Retina (tissue), 1 donor: ENCODE results near the gene RERE.
"Not testable (repeated sequence)": the region's sequence is repeated elsewhere in the genome, so short reads cannot be mapped to it uniquely, and the experiment has no call there.

Source experiments
- DNase-seq: peaks from one replicate; pipeline ENCODE4 v3.0.0-alpha.2; 2016

Gene RERE

GRCh38 chr1:8464377-8464776 lies 353.1 kb downstream of the RERE start:
- no peak for DNase-seq

DNA sequence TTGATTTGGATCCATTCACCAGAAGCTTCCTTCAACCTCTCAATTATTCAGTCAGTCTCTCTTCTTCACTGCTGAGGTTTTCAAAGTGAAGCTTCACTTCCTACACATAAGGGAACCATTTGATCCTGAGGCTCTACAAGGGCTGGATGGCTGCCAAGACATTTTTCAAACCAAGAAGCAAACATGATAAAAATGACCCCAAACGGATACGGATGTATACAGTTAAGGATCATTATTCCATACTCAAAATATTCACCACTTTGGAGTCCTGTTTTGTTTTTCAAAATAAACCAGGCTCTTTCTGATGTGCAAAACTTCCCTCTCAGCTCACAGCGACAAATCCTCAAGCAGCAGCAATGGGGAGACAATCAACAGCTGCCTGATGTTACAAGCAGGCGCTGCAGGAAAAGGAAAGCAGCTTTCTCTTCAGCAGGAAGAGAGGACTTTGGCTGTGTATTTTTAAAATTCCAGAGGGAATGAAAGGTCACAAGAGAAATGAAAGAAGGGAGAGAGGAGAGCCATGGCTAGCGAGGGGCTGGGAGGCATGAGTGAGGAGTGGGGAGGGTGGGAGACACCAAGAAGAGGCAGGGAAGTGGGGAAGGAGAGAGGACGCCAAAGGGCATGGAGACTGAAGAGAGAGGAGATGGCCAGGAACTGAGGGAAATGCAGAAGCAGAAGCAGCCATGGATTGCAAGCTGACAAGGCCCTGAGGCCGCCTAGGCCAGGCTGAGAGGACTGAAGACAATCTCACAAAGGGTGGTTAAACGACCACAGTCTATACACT lies 354.1 kb downstream of the RERE start:
- peak; percentile 48 for DNase-seq

DNA sequence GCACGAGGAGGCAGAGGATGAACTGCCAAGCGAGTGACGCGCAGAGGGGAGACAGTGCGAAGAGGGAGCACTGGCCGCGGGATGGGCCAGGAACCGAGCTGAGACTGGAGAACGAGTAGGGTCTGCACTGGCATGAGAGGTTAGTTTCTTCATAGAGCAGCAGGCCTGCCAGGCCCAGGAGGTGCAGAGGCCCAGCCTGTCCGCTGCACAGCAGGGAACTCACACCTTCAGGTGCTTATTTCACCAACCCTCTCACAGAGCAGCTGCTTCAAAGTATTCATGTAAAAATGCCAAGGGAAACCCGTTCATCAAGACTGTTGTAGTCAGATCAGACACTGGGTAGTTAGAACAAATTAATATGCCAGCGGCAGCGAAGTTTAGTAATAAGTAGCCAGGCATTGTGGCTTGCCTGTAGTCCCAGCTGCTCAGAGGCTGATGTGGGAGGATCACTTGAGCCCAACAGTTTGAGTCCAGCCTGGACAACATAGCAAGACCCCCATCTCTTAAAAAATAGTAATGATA lies 355.0 kb downstream of the RERE start:
- no peak for DNase-seq

DNA sequence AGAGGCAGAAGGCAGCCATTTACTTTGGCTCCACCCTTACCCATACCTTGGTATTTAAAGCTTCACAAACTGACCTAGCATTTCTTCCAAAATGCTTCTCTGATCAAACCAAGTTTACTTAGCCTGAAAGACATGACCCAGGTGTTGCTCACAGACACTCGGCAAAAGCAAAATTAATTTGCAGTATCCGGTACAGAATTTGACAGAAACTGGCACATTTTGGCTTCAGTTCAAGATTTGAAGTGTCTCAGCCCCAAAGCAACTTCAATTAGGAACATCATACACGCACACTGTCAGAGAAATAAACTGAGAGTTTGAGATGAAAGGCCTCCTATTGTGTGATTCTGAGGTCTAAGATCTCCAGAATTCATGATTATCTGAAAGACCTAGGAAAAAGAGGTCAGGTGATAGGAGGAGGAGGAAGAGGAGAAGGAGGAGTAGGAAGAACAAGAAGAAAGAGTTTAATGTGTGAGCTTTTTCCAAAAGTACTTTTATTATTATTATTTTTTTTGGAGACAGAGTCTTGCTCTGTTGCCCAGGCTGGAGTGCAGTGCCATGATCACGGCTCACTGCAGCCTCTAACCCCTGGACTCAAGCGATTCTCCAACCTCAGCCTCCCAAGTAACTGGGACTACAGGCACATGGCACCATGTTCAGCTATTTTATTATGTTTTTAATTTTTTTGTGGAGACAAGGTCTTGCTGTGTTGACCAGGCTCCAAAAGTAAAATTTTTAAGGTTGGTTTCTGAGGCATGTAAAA lies 355.9 kb downstream of the RERE start:
- DNase-seq = no peak

- no peak for DNase-seq
These were observed 356.7 kb downstream of the RERE start for GRCh38 chr1:8460784-8461183.

GRCh38 chr1:8460132-8460544 lies 357.3 kb downstream of the RERE start:
- peak; percentile 55 for DNase-seq

DNA sequence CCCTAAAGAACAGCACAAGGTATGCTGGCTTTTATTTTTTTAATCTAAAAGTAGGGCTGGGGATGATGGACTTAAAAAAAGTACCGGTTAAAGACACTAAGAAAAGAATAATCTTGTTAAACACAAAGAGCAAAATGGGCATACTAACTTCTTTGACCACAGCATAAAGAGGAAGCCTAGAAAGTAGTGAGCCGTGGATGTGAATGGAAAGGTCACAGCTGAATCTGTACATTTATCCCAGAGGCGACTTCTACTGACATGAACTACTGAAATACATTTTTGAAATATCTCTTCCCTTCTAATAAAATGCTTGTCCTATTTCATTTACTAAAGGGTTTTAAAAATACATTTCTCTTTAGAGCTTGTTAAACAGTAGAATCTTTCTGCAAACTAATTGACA lies 358.8 kb downstream of the RERE start:
- DNase-seq = no peak

DNA sequence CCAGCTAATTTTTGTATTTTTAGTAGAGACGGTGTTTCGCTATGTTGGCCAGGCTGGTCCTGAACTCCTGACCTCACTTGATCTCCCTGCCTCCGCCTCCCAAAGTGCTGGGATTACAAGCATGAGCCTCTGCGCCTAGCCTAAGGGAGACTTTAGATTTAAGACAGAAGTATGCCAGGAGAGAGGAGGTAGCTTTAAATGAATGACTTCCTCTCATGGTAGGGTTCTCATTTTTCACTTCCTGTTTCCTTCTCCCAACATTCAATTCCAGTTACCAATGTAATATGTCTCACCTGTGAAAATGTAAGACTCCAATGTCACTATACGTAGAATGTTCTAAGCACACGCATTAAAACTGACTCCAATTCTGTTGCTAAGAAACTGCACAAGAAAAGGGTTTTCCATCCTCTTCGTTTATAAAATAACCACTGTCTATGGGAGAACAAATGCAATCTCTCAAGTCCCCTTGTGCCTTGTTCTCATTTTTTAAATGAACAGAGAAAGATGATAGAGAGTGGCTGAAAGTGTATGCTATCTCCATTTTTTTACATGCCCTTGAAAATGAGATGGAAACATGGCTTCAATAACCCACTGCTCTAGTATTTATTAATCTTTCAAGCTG lies 359.6 kb downstream of the RERE start:
- no peak for DNase-seq

GRCh38 chr1:8456991-8457390 lies 360.4 kb downstream of the RERE start:
- DNase-seq = no peak

- DNase-seq = no peak
These were observed 361.0 kb downstream of the RERE start for GRCh38 chr1:8456308-8456912.

- DNase-seq = no peak
These were observed 361.6 kb downstream of the RERE start for GRCh38 chr1:8455700-8456307.

DNA sequence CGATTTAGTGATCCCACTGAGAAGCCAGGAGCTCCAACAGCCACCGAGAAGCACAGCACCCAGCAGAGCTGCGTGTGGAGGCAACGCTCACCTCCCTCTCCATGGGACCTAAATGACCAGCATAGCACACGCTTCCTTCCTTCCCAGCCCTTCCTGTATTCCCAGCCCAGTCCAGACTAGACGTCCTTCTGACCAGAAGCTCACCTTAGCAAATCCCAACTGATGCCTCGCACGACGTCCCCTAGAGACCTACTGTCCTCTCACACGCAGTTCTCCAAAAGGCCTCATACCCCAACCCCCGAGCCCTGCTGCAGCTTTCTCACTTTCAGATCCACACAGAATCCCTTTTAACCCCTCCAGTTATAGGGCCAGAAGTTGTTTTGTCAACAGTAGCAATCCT lies 367.1 kb downstream of the RERE start:
- no peak for DNase-seq

GRCh38 chr1:8448911-8449661 lies 368.4 kb downstream of the RERE start:
- DNase-seq = no peak

DNA sequence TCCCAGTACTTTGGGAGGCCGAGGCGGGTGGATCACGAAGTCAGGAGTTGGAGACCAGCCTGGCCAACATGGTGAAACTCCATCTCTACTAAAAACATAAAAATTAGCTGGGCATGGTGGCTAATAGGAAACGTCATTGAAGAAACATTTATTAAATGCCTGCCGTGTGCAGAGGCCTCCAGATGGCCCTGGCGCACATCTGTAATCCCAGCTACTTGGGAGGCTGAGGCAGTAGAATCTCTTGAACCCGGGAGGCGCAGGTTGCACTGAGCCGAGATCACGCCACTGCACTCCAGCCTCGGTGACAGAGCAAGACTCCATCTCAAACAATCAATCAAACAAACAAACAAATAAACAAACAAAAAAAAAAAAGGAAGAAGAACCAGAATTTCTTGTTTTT lies 368.9 kb downstream of the RERE start:
- not testable (repeated sequence) for DNase-seq

- no peak for DNase-seq
These were observed 369.8 kb downstream of the RERE start for GRCh38 chr1:8447616-8448150.

GRCh38 chr1:8446119-8446518 lies 371.3 kb downstream of the RERE start:
- DNase-seq = not testable (repeated sequence)

DNA sequence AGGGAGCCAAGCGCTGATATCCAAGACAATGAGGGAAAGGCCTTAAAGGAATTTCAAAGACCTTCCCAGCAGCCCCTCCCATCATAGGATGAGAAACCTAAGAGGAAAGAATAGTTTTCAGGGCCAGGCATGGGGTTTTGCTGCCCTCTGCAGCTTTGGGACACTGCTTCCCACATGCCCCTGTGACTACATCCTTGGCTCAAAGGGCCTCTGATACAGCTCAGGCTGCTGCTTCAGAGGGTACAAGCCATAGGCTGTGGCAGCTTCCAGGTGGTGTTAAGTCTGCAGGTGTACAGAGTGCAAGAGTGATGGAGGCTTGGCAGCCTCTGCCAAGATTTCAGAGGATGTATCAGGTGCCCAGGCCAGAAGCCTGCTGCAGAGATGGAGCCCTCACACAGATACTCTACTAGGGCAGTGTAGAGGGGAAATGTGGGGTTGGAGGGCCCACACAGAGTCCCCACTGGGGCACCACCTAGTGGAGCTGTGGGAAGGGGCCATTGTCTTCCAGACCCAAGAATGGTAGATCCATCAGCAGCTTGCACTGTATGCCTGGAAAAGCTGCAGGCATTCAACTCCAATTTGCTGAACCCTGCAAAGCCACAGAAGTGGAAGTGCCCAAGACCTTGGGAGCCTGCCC lies 373.8 kb downstream of the RERE start:
- no peak for DNase-seq

- no peak for DNase-seq
These were observed 376.0 kb downstream of the RERE start for GRCh38 chr1:8441426-8441825.

DNA sequence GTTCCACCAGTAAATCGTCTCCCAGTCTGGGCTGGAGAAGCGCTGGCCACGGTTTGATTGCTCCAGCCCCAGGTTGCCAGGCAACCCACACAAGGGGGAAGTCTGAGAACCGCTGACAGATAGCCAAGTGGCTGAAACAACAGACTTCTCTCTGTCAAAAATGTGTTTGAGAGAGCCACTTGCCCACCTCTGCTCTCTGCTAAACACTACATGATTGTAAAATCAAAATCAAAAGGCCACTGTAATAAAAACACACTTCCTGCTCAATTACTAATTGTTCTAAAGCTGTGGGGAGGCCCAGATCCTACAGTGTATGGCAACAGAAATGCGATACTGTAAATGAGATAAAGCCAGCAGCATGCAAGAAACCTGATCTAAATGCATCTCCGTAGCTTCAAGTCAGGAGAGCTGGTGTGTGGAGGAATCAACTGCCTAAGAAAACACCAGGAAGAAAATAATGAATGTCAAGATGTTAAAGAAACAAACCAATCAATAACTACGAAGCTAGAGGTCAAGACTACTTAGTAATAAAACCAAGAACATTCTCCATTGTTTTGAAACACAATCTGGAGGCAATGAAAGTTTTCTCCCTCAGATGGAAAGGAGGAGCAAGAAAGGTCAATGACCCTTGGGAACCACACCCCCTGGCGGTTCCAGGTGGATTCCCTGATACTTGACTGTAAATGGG lies 378.3 kb downstream of the RERE start:
- DNase-seq = peak; percentile 76

- peak; percentile 16 for DNase-seq
These were observed 379.0 kb downstream of the RERE start for GRCh38 chr1:8438489-8438888.

DNA sequence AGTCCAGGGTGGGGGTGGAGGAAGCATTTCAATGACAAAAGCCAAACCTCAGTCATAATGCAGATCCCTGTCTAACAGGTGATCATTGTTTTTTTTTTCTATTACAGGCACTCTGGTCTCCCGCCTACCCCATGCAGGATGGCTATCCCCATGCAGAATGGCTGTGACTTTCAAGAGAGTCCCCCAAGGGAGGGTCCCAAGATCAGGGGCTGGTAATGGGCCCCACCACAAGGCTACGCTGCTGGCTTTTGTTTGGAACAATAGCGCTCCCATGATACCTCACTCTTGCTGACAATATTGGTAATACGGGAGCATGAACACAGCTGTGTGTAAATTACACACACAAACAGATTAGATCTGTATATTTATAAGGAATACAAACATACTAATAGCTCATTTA lies 380.1 kb downstream of the RERE start:
- peak; percentile 40 for DNase-seq
